LoVo (cell line): ENCODE data around the gene PRKCZ.

Experiments
- DNase-seq: peaks from one replicate; pipeline ENCODE4 v3.0.0-alpha.2; 2016; ENCODE audit warnings: low spot score

PRKCZ gene

GRCh38 chr1:2025491-2025981 is 24.7 kb upstream of the PRKCZ start:
- DNase-seq, result no peak

DNA sequence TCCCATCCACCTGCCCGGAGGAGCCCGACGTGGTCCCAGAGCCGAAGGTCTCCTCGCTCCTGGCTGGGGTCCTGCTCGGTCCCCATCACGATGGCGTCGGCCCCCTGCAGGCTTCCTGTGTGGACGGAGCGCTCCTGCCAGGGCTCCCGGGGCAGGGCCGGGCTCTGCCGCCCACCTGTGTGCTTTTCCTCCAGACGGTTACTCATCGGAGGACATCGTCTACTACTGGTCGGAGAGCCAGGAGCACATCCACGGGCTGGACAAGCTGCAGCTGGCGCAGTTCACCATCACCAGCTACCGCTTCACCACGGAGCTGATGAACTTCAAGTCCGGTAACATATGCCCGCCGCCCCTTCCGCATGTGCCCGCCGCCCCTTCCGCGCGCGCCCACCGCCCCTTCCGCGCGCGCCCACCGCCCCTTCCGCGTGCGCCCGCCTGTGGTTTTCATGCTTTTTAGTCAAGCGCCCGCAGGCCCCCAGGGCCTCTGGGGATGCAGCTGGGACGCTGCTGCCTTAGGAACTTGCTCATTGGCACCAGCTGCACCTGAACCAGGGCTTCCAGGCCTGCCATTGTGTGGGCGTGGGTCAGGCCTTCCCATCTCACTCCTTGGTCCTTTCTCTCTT is 22.1 kb upstream of the PRKCZ start:
- no peak for DNase-seq

DNA sequence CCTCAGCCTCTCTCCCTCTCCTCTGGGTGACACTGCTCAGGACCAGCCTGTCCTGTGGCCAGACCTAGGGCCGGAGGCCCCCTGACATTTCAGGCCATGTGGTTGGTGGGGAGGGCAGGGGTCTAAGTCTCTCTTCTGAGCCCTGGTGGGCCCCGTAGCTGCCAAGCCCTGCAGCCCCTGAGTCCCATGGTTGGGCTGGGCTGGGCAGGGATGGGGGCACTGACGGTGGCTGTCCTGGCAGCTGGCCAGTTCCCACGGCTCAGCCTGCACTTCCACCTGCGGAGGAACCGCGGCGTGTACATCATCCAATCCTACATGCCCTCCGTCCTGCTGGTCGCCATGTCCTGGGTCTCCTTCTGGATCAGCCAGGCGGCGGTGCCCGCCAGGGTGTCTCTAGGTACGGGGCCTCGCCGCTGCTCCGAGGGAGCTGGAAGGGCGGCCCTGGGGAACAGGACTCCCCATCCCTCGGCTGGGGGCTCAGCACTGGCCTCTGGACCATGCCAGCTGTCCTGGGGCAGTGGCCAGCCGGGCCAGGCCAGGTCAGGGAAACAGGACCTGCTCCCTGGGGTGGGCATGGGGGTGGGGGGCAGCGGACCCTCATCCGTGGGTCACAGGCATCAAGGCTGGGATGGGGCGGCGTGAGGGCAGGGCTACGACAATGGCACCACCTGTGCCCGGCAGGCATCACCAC is 21.2 kb upstream of the PRKCZ start:
- DNase-seq, result no peak

GRCh38 chr1:2029561-2029960 is 20.6 kb upstream of the PRKCZ start:
- DNase-seq, result no peak

GRCh38 chr1:2030076-2030871 is 19.9 kb upstream of the PRKCZ start:
- no peak for DNase-seq

DNA sequence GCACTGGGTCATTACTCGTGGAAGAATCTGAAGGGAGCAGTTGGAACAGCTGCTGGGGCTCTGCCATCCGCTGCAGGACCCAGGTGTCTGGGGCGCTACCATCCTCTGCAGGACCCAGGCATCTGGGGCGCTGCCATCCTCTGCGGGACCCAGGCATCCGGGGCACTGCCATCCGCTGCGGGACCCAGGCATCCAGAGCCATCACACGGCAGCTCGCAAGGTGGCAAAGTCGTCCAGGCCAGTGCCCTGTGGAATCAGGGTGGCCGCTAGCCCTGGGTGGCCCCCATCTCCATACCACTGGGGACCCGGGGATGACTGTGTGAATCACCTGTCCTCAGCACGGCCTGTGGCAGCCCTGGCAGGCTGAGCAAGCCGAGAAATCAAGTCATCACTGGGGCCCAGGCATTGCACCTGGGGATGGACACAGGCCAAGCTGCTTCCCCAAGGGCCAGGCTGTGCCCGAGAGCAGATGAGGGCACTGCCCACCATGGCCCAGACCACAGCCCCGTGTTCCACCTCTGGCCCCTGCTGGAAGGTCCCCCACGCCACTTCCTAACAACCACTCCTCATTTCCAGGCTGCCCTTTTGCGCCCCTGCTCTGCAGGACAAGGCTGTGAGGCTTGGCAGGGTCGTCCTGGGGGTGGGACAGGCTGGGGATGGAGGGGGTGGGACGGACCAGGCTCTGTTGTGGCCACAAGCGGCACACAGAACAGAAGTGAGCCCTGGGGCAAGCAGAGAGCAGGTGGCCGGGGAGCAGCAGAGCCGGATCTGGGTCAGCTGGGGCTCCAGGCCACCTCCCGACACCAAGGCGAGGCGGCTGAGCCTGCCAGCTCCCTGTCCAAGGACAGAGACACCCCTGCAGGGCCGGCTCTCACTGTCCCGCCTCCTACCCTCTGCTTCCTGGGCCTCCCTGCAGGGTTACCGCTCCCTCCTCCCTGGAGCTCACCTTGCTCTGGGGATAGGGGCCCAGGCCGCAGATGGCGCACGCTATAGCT is 18.4 kb upstream of the PRKCZ start:
- DNase-seq, result no peak

DNA sequence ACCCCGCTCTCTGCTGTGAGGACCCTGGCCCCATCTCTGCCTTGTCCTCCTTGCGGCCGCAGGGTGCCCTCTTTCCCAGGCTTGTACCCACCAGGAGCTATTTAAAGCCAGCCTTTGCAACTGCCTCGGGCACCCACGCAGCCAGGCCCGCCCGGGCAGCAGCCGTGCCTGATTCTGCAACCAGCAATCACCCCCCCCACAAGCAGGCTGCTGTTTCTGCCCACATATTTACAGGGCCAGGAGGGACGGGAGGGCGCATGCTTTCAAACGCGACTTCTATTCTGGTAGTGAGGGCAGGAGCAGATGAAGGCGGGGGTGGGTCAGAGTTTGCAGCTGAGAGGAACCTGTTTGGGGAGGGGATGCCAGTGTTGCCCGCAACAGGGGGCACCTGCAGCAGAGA is 17.5 kb upstream of the PRKCZ start:
- DNase-seq, result no peak

DNA sequence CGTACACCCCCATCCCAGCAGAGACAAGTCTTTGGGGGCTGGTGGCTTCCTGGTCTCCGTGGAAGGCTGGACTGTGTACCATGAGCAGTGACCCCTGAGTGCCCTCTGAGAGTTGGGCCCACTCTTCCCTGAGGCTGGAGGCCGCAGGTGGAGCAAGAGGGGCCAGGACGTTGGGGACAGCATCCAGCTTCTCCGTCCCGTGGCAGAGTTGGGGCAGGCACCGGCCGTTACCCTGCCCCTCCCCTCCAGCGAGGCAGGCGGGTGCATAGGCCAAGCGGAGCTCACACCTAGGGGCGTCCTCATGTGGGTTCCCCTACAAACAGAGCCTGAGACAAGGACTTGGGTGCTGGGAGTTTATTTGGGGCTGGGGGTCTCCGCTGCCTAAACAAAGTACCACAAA is 17.0 kb upstream of the PRKCZ start:
- no peak for DNase-seq

DNA sequence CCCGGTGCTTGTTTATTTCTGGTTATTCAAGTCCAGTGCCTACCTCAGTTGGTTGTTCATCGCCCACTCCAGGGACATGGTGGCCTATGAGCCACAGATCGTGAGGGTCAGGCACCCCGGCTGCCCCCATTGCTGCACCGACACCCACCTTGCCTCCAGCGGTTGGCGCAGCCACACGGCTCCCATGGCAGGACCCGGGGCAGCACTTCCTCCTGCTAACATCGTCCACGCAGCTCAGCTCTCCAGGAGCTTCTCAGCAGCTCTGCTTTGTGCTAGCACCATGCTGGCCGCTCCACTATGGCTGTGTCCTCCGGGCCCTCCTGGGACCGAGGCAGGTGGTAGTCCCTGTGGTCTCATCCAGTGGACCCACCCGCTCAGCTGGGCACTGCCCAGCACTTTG is 13.9 kb upstream of the PRKCZ start:
- no peak for DNase-seq

DNA sequence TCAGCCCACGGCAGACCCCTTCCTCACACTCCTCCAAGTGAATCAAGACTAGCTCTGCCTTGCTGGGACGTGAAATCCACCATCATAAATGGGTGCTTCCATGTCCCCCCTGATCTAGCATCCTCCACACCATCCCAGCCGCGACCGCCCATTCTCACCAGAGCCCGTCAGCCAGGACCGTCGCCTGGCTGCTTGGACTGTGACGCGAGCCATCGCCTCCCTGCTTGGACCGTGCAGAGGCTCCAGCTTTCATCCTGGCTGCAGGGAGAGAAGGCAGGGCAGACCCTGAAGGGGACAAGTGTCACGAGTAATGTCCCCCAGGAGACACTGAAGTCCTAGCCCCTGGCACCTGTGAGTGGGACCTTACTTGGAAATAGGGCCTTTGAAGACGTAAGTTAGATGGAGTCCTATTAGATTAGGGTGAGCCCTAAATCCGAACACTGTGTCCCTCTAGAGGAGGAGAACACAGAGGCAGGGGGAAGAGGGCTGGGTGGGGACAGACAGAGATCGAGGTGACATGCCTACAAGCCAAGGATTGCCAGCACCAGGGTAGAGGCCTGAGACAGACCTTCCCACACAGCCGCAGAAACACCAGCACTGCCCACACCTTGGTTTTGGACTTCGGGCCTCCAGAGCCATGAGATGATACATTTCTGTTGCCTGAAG is 12.8 kb upstream of the PRKCZ start:
- DNase-seq, result no peak

DNA sequence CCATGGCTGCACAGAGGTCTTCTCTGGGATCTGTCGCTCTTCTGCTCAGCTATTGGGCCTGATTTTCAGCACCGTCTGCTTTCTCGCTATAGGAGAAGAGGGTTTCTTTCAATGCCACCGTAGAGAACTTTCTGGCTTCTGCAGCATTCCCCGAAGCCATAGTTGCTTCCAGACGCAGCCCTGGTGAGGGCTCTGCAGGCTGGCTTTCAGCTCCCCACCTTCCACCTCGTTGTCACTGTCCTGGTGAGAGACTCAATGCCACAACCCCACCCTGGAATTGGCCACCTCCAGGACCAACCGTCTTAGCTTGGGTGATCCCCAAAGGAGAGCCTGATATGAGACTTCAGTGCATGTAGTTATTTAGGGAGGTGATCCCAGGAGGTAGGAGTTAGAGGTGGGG is 12.0 kb upstream of the PRKCZ start:
- no peak for DNase-seq

DNA sequence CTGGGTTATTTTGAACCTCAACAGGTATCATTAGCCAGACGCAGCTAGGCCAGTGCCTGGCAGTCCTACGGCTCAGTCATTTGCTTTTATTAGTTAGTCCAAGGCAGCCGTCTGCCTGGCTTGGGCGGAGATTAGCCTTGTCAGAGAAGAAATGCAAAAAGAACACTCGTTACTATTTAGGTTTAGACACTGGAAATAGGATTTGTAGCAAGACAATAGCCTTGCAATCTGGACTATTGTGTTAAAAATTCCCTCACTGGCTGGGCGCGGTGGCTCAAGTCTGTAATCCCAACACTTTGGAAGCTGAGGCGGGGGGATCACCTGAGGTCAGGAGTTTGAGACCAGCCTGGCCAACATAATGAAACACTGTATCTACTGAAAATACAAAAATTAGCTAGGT is 11.0 kb upstream of the PRKCZ start:
- DNase-seq, result no peak

- no peak for DNase-seq
These were observed 8.9 kb upstream of the PRKCZ start for GRCh38 chr1:2041305-2041704.

DNA sequence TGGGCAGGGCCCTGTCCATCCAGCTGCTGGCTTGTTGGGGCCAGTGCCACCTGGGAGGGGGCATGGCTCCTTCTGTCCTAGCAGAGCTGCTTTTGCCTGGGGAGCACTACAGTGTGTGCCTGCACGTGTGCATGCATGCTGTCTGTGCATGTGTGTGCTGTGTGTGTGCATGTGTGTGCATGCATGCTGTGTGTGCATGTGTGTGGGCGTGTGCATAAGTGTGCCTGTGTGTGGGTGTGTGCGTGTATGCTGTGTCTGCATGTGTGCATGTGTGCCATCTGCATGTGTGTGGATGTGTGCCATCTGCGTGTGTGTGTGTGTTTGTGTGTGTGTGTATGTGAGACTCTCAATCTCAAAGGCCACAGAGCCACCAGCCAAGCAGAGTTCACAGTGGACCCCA is 8.3 kb upstream of the PRKCZ start:
- no peak for DNase-seq

- no peak for DNase-seq
These were observed 7.1 kb upstream of the PRKCZ start for GRCh38 chr1:2042830-2043773.

DNA sequence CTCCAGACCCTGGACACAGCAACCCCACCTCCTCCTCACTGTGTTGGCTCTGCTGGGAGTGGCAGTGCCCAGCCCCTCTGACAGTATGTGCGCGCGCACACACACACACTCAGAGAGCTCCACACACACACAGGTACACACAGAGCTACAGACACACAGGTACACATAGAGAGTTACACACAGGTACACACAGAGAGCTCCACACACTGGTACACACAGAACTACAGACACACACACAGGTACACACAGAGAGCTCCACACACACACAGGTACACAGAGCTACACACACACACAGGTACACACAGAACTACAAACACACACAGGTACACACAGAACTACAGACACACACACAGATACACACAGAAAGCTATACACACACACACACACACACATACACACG is 6.3 kb upstream of the PRKCZ start:
- no peak for DNase-seq

DNA sequence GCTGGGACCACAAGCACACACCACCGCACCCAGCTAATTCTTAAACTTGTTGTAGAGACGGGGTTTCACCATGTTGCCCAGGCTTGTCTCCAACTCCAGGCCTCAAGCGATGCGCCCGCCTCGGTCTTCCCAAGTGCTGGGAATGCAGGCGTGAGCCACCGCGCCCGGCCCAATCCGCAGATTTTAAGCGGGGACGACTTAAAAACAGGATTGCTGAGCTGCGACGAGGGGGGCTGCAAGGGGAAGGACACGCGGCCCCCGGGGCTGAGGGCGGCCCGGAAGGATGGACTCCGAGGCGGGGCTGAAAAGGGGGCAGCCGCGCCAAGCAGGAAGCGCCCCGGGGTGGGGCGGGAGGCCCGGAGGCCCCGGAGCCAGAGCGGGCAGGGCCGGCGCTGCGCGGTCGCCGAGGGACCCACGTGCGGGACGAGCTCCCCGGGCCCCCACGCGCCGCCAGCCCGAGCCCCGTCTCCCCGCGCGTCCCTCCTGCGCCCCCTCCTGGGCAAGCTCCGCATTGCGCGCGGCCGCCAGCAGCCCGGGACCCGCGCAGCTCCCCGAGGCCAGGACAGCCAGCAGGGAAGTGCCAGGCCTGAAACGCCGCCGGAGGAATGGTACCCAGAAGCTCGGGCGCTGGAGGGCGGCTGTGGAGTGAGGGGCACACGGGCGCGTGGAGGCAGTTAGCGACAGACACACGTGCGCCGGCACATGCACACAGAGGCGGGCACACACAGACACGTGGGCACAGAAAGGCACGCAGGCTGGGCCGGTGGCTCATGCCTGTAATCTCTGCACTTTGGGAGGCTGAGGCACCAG is 5.5 kb upstream of the PRKCZ start:
- DNase-seq, result peak; percentile 54

DNA sequence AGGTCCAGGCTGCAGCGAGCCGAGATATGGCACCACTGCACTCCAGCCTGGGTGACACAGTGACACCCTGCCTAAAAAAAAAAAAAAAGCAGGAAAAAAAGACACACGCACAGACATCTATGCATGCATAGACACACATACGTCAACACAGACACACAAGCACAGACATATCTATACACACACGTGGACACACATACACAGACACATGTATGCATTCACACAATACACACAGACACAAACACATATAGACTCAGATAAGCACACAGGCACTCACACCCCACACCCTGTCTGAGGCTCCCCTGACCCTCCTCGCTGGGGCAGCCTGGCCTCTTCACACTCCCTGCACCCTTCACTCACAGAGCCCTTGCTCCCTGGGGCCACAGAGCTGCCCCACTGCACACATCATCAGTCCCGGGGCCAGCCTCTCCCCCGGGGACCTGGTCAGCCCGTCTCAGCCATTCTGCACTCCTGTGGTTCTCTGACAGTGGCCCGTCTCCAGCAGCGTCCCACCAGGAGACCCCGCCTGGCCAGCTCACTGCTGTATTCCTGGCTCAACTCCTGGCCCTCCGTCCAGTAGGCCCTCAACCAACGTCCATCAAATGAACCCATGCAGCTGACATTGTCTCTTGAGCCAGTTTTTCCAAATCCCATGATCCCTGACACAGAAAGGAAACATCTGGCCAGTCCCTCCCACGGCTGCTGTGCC is 4.6 kb upstream of the PRKCZ start:
- no peak for DNase-seq
